ENCODE data around the gene SOX18. TPM values are rescaled to one million over a fixed set of nuclear protein-coding genes. Genes with fewer than 3 reads are reported as not detected.

Gene SOX18
- total and polyA plus RNA-seq, 2 of the 13 experiments (the other 11 are each of a cell fraction or from before 2014, with no cell fraction given): 1.6 to 1.9 TPM

- TF ChIP-seq, protein P1, sequence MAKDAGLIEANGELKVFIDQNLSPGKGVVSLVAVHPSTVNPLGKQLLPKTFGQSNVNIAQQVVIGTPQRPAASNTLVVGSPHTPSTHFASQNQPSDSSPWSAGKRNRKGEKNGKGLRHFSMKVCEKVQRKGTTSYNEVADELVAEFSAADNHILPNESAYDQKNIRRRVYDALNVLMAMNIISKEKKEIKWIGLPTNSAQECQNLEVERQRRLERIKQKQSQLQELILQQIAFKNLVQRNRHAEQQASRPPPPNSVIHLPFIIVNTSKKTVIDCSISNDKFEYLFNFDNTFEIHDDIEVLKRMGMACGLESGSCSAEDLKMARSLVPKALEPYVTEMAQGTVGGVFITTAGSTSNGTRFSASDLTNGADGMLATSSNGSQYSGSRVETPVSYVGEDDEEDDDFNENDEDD (CRISPR knock-in tag; IDR thresholded peaks at IDR 0.05; ENCODE audit: borderline replicate concordance): peak; percentile 75; the same call in 1 of the 2 replicates
- no peak for TF ChIP-seq ZNF513 (CRISPR knock-in tag; conservative IDR thresholded peaks at IDR 0.05)
- TF ChIP-seq PRMT3 (CRISPR knock-in tag; IDR thresholded peaks at IDR 0.05; ENCODE audit: borderline replicate concordance, low read depth): 0 out of 2 replicates have a peak, but pooled peaks have one; percentile 91
- TF ChIP-seq ZNF501 (CRISPR knock-in tag; IDR thresholded peaks at IDR 0.05): peak; percentile 68; the same call in 1 of the 2 replicates
- peak; percentile 93 for TF ChIP-seq U2AF1 (optimal IDR thresholded peaks at IDR 0.05; ENCODE audit: low read depth, low read length)
- peak; percentile 67; the same call in 1 of the 2 replicates for TF ChIP-seq ZNF138 (CRISPR knock-in tag; IDR thresholded peaks at IDR 0.05; ENCODE audit: low read depth)
- TF ChIP-seq HMGXB3 (CRISPR knock-in tag; IDR thresholded peaks at IDR 0.05; ENCODE audit: borderline replicate concordance): 0 out of 2 replicates have a peak, but pooled peaks have one; percentile 13
- TF ChIP-seq, protein P2, sequence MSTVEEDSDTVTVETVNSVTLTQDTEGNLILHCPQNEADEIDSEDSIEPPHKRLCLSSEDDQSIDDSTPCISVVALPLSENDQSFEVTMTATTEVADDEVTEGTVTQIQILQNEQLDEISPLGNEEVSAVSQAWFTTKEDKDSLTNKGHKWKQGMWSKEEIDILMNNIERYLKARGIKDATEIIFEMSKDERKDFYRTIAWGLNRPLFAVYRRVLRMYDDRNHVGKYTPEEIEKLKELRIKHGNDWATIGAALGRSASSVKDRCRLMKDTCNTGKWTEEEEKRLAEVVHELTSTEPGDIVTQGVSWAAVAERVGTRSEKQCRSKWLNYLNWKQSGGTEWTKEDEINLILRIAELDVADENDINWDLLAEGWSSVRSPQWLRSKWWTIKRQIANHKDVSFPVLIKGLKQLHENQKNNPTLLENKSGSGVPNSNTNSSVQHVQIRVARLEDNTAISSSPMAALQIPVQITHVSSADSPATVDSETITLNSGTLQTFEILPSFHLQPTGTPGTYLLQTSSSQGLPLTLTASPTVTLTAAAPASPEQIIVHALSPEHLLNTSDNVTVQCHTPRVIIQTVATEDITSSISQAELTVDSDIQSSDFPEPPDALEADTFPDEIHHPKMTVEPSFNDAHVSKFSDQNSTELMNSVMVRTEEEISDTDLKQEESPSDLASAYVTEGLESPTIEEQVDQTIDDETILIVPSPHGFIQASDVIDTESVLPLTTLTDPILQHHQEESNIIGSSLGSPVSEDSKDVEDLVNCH (CRISPR knock-in tag; IDR thresholded peaks at IDR 0.05): peak; percentile 94; the same call in 1 of the 2 replicates
These were observed 7.6 kb upstream of the SOX18 start (continued) for GRCh38 chr20:64056889-64057627.

All from HepG2 (cell line).